LNCaP clone FGC (cell line): Measurements from ENCODE around the gene C10orf71.

ENCODE experiments used
- DNase-seq: peaks from one replicate; pipeline ENCODE4 v3.0.0-alpha.2; 2011; ENCODE audit warnings: low read depth
- H3K4me3 ChIP-seq: 2 replicates; pipeline ENCODE4 v1.5.1; 2011; ENCODE audit warnings: mild to moderate bottlenecking, low read depth, low read length, control low read depth
- TF ChIP-seq, protein P1 (sequence below): IDR thresholded peaks from 2 replicates; pipeline ENCODE4 v1.5.1; 2012; ENCODE audit warnings: mild to moderate bottlenecking; ENCODE audit not compliant: control insufficient read depth, insufficient read depth; ENCODE audit errors: extremely low read depth

The C10orf71 gene

DNA sequence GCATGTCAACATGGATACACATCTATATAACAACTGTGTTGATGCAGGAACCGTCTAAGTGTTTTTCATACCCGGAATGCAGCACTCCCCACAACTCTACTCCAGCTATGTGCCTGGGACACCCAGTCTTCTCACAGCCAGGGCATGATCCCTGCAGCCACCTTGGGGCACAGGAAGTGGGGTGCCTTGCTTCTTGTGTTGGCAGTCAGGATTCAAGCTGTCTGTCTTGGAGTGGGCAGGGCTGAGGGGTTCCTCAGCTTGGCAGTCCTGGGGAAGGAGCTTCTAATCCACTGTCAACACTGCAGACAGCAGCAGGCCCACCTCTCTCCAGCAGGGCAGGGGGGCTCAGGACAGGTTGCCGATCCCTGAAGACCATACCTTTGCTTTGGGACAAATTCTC lies 55.6 kb downstream of the C10orf71 start:
- no peak overlapping the region for H3K4me3 ChIP-seq
- no peak for DNase-seq
- TF ChIP-seq, protein P1, sequence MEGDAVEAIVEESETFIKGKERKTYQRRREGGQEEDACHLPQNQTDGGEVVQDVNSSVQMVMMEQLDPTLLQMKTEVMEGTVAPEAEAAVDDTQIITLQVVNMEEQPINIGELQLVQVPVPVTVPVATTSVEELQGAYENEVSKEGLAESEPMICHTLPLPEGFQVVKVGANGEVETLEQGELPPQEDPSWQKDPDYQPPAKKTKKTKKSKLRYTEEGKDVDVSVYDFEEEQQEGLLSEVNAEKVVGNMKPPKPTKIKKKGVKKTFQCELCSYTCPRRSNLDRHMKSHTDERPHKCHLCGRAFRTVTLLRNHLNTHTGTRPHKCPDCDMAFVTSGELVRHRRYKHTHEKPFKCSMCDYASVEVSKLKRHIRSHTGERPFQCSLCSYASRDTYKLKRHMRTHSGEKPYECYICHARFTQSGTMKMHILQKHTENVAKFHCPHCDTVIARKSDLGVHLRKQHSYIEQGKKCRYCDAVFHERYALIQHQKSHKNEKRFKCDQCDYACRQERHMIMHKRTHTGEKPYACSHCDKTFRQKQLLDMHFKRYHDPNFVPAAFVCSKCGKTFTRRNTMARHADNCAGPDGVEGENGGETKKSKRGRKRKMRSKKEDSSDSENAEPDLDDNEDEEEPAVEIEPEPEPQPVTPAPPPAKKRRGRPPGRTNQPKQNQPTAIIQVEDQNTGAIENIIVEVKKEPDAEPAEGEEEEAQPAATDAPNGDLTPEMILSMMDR: no peak

GRCh38 chr10:49355221-49355620 lies 56.3 kb downstream of the C10orf71 start:
- TF ChIP-seq, protein P1: no peak
- DNase-seq: no peak
- no peak overlapping the region for H3K4me3 ChIP-seq

DNA sequence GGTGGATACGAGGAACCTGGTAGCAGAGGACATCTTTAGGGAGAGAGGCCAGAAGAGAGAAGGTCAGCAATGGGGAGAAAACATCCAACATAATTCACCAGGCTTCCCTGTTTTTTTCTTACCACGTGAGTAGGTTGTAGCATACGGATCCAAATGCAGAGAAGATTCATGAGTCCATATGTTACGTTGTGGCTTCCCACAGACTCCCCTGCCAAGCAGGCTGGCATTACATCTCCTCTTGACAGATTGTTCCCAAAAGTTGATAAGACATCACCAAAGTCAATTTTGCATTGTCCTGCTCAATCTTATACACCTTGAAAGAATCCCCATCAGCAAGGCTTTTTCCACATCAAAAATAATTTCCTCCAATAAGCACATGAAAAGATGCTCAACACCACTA lies 57.2 kb downstream of the C10orf71 start:
- DNase-seq: no peak
- TF ChIP-seq, protein P1: no peak
- no peak overlapping the region for H3K4me3 ChIP-seq

- TF ChIP-seq, protein P1: no peak
Observed at GRCh38 chr10:49356944-49357343, 58.0 kb downstream of the C10orf71 start.

DNA sequence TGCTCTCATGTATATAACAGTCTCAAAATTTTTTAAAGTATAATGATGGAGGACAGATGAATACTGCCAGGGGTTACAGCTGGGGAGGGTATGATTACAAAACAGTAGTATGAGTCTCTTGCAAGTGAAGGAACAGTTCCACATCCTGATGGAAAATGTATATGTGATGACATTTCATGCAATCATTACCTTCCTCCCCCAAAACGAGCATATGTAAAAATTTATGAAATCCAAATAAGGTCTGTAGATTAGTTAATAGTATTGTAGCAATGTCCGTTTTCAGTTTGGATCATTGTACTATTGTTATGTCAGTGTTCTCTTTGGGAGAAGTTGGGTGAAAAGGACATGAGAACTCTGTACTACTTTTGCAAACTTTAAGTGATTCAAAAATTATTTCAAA lies 58.9 kb downstream of the C10orf71 start:
- H3K4me3 ChIP-seq: no peak overlapping the region

More at GRCh38 chr10:49356944-49357343, 58.0 kb downstream of the C10orf71 start:
- no peak for DNase-seq
- no peak overlapping the region for H3K4me3 ChIP-seq

GRCh38 chr10:49359349-49360270 lies 60.6 kb downstream of the C10orf71 start:
- TF ChIP-seq, protein P1: no peak

More for the DNA sequence above, 58.9 kb downstream of the C10orf71 start:
- TF ChIP-seq, protein P1: no peak
- no peak for DNase-seq

More at GRCh38 chr10:49359349-49360270, 60.6 kb downstream of the C10orf71 start:
- no peak overlapping the region for H3K4me3 ChIP-seq
- DNase-seq: no peak
